ENCODE data around the gene LDB3. TPM values are rescaled to one million over a fixed set of nuclear protein-coding genes. Genes with fewer than 3 reads are reported as not detected.

LDB3 gene
- total and polyA plus RNA-seq, 10 donors: 0.14 to 1.2 (median 0.36) TPM; not detected in 2

DNA sequence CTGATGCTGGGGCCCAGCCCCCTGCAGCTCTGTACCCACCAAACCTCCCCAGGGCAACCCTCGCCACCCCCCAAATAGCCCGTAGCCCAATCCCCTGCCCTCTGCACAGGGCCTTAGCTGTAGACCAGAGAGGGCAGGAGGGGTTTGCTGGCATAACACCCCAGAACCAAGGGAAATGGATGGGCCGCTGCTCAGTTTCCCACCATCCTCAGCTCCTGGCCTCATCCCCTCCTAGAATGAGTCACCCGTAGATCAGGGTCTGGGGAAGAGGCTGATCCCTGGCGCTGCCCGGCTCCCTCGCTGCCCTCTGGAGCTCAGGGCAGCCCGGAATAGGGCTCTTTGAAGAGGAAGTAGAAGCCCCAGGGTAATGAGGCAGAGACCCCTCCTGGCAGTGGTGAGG is 31.2 kb downstream of the LDB3 start:
- intact Hi-C loops (cut with DNase I; ENCODE audit: low total_unique reads): no loop called here
- TF ChIP-seq POLR2AphosphoS5 (IDR thresholded peaks at IDR 0.05) (no peak), POLR2A (IDR thresholded peaks at IDR 0.05) (no peak)
- TF ChIP-seq, protein P1, sequence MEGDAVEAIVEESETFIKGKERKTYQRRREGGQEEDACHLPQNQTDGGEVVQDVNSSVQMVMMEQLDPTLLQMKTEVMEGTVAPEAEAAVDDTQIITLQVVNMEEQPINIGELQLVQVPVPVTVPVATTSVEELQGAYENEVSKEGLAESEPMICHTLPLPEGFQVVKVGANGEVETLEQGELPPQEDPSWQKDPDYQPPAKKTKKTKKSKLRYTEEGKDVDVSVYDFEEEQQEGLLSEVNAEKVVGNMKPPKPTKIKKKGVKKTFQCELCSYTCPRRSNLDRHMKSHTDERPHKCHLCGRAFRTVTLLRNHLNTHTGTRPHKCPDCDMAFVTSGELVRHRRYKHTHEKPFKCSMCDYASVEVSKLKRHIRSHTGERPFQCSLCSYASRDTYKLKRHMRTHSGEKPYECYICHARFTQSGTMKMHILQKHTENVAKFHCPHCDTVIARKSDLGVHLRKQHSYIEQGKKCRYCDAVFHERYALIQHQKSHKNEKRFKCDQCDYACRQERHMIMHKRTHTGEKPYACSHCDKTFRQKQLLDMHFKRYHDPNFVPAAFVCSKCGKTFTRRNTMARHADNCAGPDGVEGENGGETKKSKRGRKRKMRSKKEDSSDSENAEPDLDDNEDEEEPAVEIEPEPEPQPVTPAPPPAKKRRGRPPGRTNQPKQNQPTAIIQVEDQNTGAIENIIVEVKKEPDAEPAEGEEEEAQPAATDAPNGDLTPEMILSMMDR (IDR thresholded peaks at IDR 0.05 in 8 of 11, conservative IDR thresholded peaks at IDR 0.05 in 3 of 11): no peak
- Histone ChIP-seq H3K4me3 (no peak overlapping the region), H3K9me3 (no peaks in the 10 kb centered on the region), H3K27ac (no peak overlapping the region), H3K27me3 (replicated peaks in 1 of 7) (peaks cover 0 to 42% (median 0%) of the 10 kb centered on the region in 7 donors), H3K36me3 (no peaks in the 10 kb centered on the region), H3K4me1 (no peaks in the 10 kb centered on the region)
- peak; percentile 51 for DNase-seq
- 84 to 91% (median 90%) methylated on average over 8 of the region's 8 CpGs for WGBS, 5 donors

DNA sequence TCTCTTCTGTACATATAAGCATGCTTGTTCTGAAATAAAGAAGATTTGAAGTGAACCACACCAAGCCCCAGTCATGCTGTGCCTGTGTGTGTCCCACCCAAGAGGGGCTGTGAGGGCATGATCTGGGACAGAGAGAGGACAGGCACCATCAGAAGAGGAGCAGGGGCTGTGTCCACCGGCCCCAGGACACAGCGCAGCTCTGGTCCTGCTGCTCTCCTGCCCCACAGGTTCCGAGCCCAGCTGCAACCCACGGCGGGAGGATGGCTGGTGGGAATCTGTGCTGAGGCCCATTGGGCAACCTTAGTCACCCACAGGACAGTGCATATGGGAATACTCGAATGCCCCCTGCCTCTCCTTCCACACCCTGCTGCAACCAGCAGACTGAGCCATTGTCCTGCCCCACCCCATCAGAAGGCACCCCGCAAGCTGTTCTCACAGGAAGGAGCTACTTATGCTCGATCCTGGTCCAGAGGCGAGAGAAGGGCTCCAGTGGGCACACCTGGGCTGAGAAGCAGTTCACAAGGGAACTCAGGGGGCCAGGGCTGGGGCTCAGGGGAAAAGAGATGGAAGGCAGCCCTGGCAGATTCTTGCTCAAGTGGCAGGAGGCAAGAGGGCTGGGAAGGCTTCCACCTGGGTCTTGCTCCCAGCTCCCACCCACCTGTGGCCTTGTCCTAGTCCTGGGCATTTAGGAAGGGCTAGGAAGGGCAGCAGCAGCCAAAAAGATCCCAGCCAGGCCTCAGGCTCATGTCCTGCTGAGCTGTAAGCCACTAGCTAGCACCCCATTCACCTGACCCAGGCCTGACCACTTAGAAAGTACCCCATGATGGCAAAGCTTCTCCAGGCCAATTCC is 31.9 kb downstream of the LDB3 start:
- H3K36me3 ChIP-seq: no peaks in the 10 kb centered on the region
- H3K4me1 ChIP-seq: no peaks in the 10 kb centered on the region
- no peaks in the 10 kb centered on the region for H3K9me3 ChIP-seq
- DNase-seq: peak; percentile 70
- H3K27ac ChIP-seq: no peak overlapping the region
- peaks cover 0 to 37% (median 0%) of the 10 kb centered on the region in 7 donors for H3K27me3 ChIP-seq (replicated peaks in 1 of 7)
- WGBS, 5 donors: 78 to 93% (median 85%) methylated on average over 7 to 9 of the region's 9 CpGs
- intact Hi-C loops (cut with DNase I; ENCODE audit: low total_unique reads): loop anchor here (10.0 kb wide), 1 partner anchor 195 kb away; no protein-coding TSS in a partner anchor
- TF ChIP-seq, protein P1 (IDR thresholded peaks at IDR 0.05 in 8 of 11, conservative IDR thresholded peaks at IDR 0.05 in 3 of 11): no peak
- no peak for TF ChIP-seq POLR2A (IDR thresholded peaks at IDR 0.05)
- no peak for TF ChIP-seq POLR2AphosphoS5 (IDR thresholded peaks at IDR 0.05)
- H3K4me3 ChIP-seq: no peak overlapping the region

DNA sequence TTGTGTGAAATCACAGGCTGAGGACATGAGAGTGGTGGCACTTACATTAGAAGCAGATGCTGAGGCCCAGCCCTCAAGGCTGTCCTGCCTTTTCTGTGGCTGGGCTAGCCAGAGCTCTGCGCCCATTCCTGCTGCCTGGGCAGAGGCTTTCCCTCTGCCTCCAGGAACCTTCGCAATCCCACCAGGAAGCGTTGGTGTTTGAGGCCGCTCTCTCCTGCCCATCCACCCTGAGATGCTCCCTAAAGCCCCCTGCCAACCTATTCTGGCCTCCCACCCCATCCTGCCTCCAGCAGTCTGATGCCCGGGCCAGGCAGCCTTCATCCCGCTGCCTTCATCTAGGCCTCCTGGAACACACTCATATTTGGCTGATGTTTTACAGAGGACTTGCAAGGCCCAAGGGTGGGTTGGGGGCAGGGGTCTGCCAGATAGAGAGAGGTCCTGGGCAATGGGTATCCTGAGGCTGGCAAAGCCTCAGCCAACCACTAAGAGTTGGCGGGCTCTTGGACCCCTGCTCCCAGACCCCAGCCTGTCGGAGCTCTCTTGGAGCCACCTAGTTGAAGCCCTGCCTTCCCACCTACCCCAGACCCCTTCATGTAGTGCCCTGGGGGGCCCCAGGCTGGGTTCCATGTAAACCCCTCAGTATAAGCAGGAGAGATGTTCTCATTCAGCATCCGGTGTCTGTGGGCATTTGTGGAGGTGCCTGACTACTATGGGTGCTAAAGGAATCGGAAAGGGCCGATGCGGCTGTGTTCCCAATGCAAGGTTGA is 32.7 kb downstream of the LDB3 start:
- peak; percentile 67 for DNase-seq
- Histone ChIP-seq H3K9me3 (no peaks in the 10 kb centered on the region), H3K27ac (no peak overlapping the region), H3K4me1 (no peaks in the 10 kb centered on the region), H3K27me3 (replicated peaks in 1 of 7) (peaks cover 0 to 30% (median 0%) of the 10 kb centered on the region in 7 donors), H3K4me3 (no peak overlapping the region), H3K36me3 (no peaks in the 10 kb centered on the region)
- intact Hi-C loops (cut with DNase I; ENCODE audit: low total_unique reads): loop anchor here (10.0 kb wide), 1 partner anchor 194 kb away; no protein-coding TSS in a partner anchor
- 92 to 98% (median 95%) methylated on average over 10 to 12 of the region's 12 CpGs for WGBS, 5 donors
- TF ChIP-seq POLR2A (IDR thresholded peaks at IDR 0.05) (no peak), POLR2AphosphoS5 (IDR thresholded peaks at IDR 0.05) (no peak)
- TF ChIP-seq, protein P1 (IDR thresholded peaks at IDR 0.05 in 8 of 11, conservative IDR thresholded peaks at IDR 0.05 in 3 of 11): no peak

Measured in spleen (tissue), 11 donors.